Liver (tissue), 9 donors: ENCODE results near the gene CHST1. TPM values are rescaled to one million over a fixed set of nuclear protein-coding genes. Genes with fewer than 3 reads are reported as not detected.

Experiments
- DNase-seq: peaks from one replicate; pipeline ENCODE4 v3.0.0-alpha.2; 2017; ENCODE audit warnings: low spot score
- H3K27ac ChIP-seq, 2 donors: one replicate each; pipeline ENCODE4 v1.7.0; 2013; ENCODE audit warnings: inconsistent platforms in 2 of 2, low read length in 2 of 2, control low read depth in 1 of 2, low read depth in 1 of 2, mild to moderate bottlenecking in 1 of 2
- H3K27me3 ChIP-seq, 4 donors: one replicate each; pipeline versions ENCODE4 v1.6.1 to v1.7.0; 2013; ENCODE audit warnings: low read length in 3 of 4, inconsistent platforms in 1 of 4, mild to moderate bottlenecking in 1 of 4, moderate library complexity in 1 of 4; ENCODE audit not compliant: control insufficient read depth in 4 of 4, insufficient read depth in 4 of 4
- H3K36me3 ChIP-seq, 4 donors: one replicate each; pipeline versions ENCODE4 v1.6.1 to v1.7.0; 2013; ENCODE audit warnings: low read length in 3 of 4, mild to moderate bottlenecking in 3 of 4, low read depth in 1 of 4, moderate library complexity in 1 of 4; ENCODE audit not compliant: control insufficient read depth in 4 of 4, insufficient read depth in 3 of 4
- H3K4me1 ChIP-seq, 4 donors: one replicate each; pipeline versions ENCODE4 v1.6.1 to v1.7.0; 2013; ENCODE audit warnings: low read length in 3 of 4, mild to moderate bottlenecking in 3 of 4, moderate library complexity in 1 of 4; ENCODE audit not compliant: control insufficient read depth in 4 of 4, insufficient read depth in 4 of 4
- H3K4me3 ChIP-seq, 3 donors: one replicate each; pipeline versions ENCODE4 v1.6.1 to v1.7.0; 2013; ENCODE audit warnings: low read length in 3 of 3, control low read depth in 1 of 3, low read depth in 1 of 3, mild to moderate bottlenecking in 1 of 3
- H3K9ac ChIP-seq, 2 donors: one replicate each; pipeline ENCODE4 v1.7.0; 2013; ENCODE audit warnings: low read length in 2 of 2, mild to moderate bottlenecking in 2 of 2, moderate library complexity in 2 of 2, control low read depth in 1 of 2, low read depth in 1 of 2
- H3K9me3 ChIP-seq, 4 donors: one replicate each; pipeline versions ENCODE4 v1.6.1 to v1.7.0; 2013; ENCODE audit warnings: low read length in 3 of 4; ENCODE audit not compliant: control insufficient read depth in 4 of 4
- CTCF ChIP-seq: fragments of 150-350 bp; IDR thresholded peaks from 2 replicates; pipeline ENCODE4 v1.5.1; 2017; ENCODE audit warnings: improper control_type of control experiment, low read depth, low read length; ENCODE audit not compliant: missing input control
- EGR1 ChIP-seq, 2 donors: IDR thresholded peaks; 2 replicates each; pipeline ENCODE4 v1.6.1; 2016 to 2018; ENCODE audit warnings: antibody characterized with exemption in 2 of 2, low read depth in 2 of 2
- FOXA1 ChIP-seq: IDR thresholded peaks from 2 replicates; pipeline ENCODE4 v1.6.1; 2016; ENCODE audit warnings: antibody characterized with exemption
- GABPA ChIP-seq, 2 donors: IDR thresholded peaks in 1 of 2; conservative IDR thresholded peaks in 1 of 2; 2 replicates each; pipeline ENCODE4 v1.6.1; 2016; ENCODE audit warnings: antibody characterized with exemption in 2 of 2, mild to moderate bottlenecking in 1 of 2, moderate library complexity in 1 of 2
- HNF4G ChIP-seq: IDR thresholded peaks from 2 replicates; pipeline ENCODE4 v1.6.1; 2016; ENCODE audit warnings: antibody characterized with exemption
- JUND ChIP-seq, 2 donors: IDR thresholded peaks; 2 replicates each; pipeline ENCODE4 v1.6.1; 2016; ENCODE audit warnings: antibody characterized with exemption in 2 of 2
- MAX ChIP-seq: IDR thresholded peaks from 2 replicates; pipeline ENCODE4 v1.6.1; 2016; ENCODE audit warnings: antibody characterized with exemption
- NR2F2 ChIP-seq: IDR thresholded peaks from 2 replicates; pipeline ENCODE4 v1.6.1; 2016; ENCODE audit warnings: antibody characterized with exemption
- RAD21 ChIP-seq, 2 donors: IDR thresholded peaks; 2 replicates each; pipeline ENCODE4 v1.6.1; 2016; ENCODE audit warnings: antibody characterized with exemption in 2 of 2, mild to moderate bottlenecking in 2 of 2
- RXRA ChIP-seq, 2 donors: IDR thresholded peaks; 2 replicates each; pipeline ENCODE4 v1.6.1; 2017 to 2018; ENCODE audit warnings: antibody characterized with exemption in 2 of 2, mild to moderate bottlenecking in 1 of 2
- YY1 ChIP-seq: IDR thresholded peaks from 2 replicates; pipeline ENCODE4 v1.6.1; 2016; ENCODE audit warnings: antibody characterized with exemption, mild to moderate bottlenecking
- ZBTB33 ChIP-seq: IDR thresholded peaks from 2 replicates; pipeline ENCODE4 v1.6.1; 2016; ENCODE audit warnings: antibody characterized with exemption
- WGBS: extraction: QIAGEN DNeasy Blood & Tissue Kit; methylation state at CpG from one replicate; pipeline ENCODE4 v1.1.7; 2013; 5-methylcytosine and 5-hydroxymethylcytosine counted together
- polyA plus RNA-seq, 2 donors: library from polyadenylated mRNA; stranded (reverse) in 1 of 2; unstranded in 1 of 2; fragments of 200-250 nt in 1 of 2; fragments of >200 nt in 1 of 2; fragmentation: Nextera tagmentation in 1 of 2; extraction: Ambion mirVana in 1 of 2; gene quantifications; one replicate each; pipeline versions ENCODE4 v1.2.1 to v1.2.3, GENCODE V29; 2013 to 2015
- total RNA-seq, 2 donors: library from RNA; depleted of rRNA; stranded (reverse); fragments of >200 nt; gene quantifications; one replicate each; pipeline ENCODE4 v1.2.3, GENCODE V29; 2014
- donor health status: healthy.
- donor health status: healthy.
- donor health status: healthy.
- donor health status: healthy.
- donor health status: healthy.

The CHST1 gene
- total and polyA plus RNA-seq, 4 donors: 0.23 to 0.81 (median 0.45) TPM

GRCh38 chr11:45674481-45675190, 9.2 kb upstream of the CHST1 start:
- no peak overlapping the region for H3K9ac ChIP-seq
- H3K27ac ChIP-seq: no peak overlapping the region
- no peak for DNase-seq
- WGBS: 90% methylated on average over 9 of the region's 9 CpGs
- no peaks in the 10 kb centered on the region for H3K9me3 ChIP-seq
- H3K27me3 ChIP-seq: no peaks in the 10 kb centered on the region
- no peak for TF ChIP-seq ZBTB33
- H3K36me3 ChIP-seq: no peaks in the 10 kb centered on the region
- no peaks in the 10 kb centered on the region for H3K4me1 ChIP-seq
- H3K4me3 ChIP-seq: no peak overlapping the region

- Histone ChIP-seq H3K27me3 (no peaks in the 10 kb centered on the region), H3K9me3 (no peaks in the 10 kb centered on the region), H3K27ac (no peak overlapping the region), H3K9ac (no peak overlapping the region), H3K36me3 (no peaks in the 10 kb centered on the region), H3K4me1 (no peaks in the 10 kb centered on the region), H3K4me3 (no peak overlapping the region)
- DNase-seq: no peak
- 94% methylated on average over 4 of the region's 4 CpGs for WGBS
- TF ChIP-seq FOXA1 (no peak), NR2F2 (no peak)
These were observed 8.0 kb upstream of the CHST1 start for GRCh38 chr11:45673441-45673840.

- H3K36me3 ChIP-seq: no peaks in the 10 kb centered on the region
- 85% methylated on average over 3 of the region's 3 CpGs for WGBS
These were observed 7.2 kb upstream of the CHST1 start for GRCh38 chr11:45672593-45672992.

More at GRCh38 chr11:45672593-45672992, 7.2 kb upstream of the CHST1 start:
- Histone ChIP-seq H3K9me3 (no peaks in the 10 kb centered on the region), H3K4me3 (no peak overlapping the region), H3K4me1 (no peaks in the 10 kb centered on the region), H3K27me3 (no peaks in the 10 kb centered on the region), H3K27ac (no peak overlapping the region), H3K9ac (no peak overlapping the region)
- TF ChIP-seq YY1 (no peak), JUND (IDR thresholded peaks at IDR 0.05) (no peak), CTCF (no peak), RXRA (IDR thresholded peaks at IDR 0.05) (no peak), MAX (no peak), NR2F2 (no peak), RAD21 (IDR thresholded peaks at IDR 0.05) (no peak), FOXA1 (no peak), EGR1 (IDR thresholded peaks at IDR 0.05; ENCODE audit: low read depth in 2 of 2) (no peak), HNF4G (no peak), GABPA (IDR thresholded peaks at IDR 0.05 in 1 of 2, conservative IDR thresholded peaks at IDR 0.05 in 1 of 2) (no peak)
- no peak for DNase-seq
